K562 (cell line): ENCODE results near the gene SMG9. TPM values are rescaled to one million over a fixed set of nuclear protein-coding genes. Genes with fewer than 3 reads are reported as not detected.

Source experiments
- ASH1L ChIP-seq: fragments of 450-650 bp; IDR thresholded peaks from 2 replicates; pipeline ENCODE4 v1.6.1; 2018; ENCODE audit warnings: borderline replicate concordance, mild to moderate bottlenecking, low read depth; ENCODE audit not compliant: partially characterized antibody
- BDP1 ChIP-seq: IDR thresholded peaks from 3 replicates; pipeline ENCODE4 v1.6.1; 2011; ENCODE audit not compliant: insufficient read length, insufficient read depth
- CREM ChIP-seq: IDR thresholded peaks from 2 replicates; pipeline ENCODE4 v1.6.1; 2014; ENCODE audit warnings: antibody characterized with exemption, low read depth
- HDGF ChIP-seq: fragments of 450-650 bp; IDR thresholded peaks from 2 replicates; pipeline ENCODE4 v1.6.1; 2016
- LARP7 ChIP-seq: fragments of 450-650 bp; IDR thresholded peaks from 2 replicates; pipeline ENCODE4 v1.6.1; 2016
- NCOA2 ChIP-seq, 2 experiments: fragments of 450-650 bp; IDR thresholded peaks; 2 replicates each; pipeline ENCODE4 v1.6.1; 2018; ENCODE audit warnings: mild to moderate bottlenecking in 2 of 2, moderate library complexity in 1 of 2; ENCODE audit not compliant: partially characterized antibody in 2 of 2
- NCOA6 ChIP-seq: fragments of 450-650 bp; IDR thresholded peaks from 2 replicates; pipeline ENCODE4 v1.6.1; 2017; ENCODE audit warnings: mild to moderate bottlenecking
- NR0B1 ChIP-seq: fragments of 450-650 bp; IDR thresholded peaks from one replicate; pipeline ENCODE4 v1.6.1; 2018; ENCODE audit warnings: mild to moderate bottlenecking, moderate library complexity; ENCODE audit not compliant: partially characterized antibody
- PHF20 ChIP-seq: fragments of 450-650 bp; IDR thresholded peaks from 2 replicates; pipeline ENCODE4 v1.6.1; 2018; ENCODE audit not compliant: partially characterized antibody
- PHF8 ChIP-seq: fragments of 200-600 bp; sonication (generic); IDR thresholded peaks from 2 replicates; pipeline ENCODE4 v1.6.1; 2012; ENCODE audit warnings: mixed run types, mild to moderate bottlenecking, inconsistent platforms, low read length, moderate library complexity, borderline replicate concordance
- PRPF4 ChIP-seq: fragments of 200-400 bp; formaldehyde crosslinking; IDR thresholded peaks from one replicate; pipeline ENCODE4 v1.6.1; 2017; ENCODE audit warnings: low read length, low read depth, mild to moderate bottlenecking; ENCODE audit not compliant: insufficient read depth, poor library complexity, severe bottlenecking
- SNRNP70 ChIP-seq: fragments of 200-400 bp; formaldehyde crosslinking; optimal IDR thresholded peaks from 2 replicates; pipeline ENCODE3; 2017; ENCODE audit warnings: low read depth, low read length
- THRAP3 ChIP-seq: fragments of 450-650 bp; IDR thresholded peaks from 2 replicates; pipeline ENCODE4 v1.6.1; 2016; ENCODE audit warnings: mild to moderate bottlenecking, inconsistent platforms, borderline replicate concordance
- THRB ChIP-seq: fragments of 450-650 bp; formaldehyde crosslinking; conservative IDR thresholded peaks from 2 replicates; pipeline ENCODE4 v1.4.0; 2022; ENCODE audit warnings: mild to moderate bottlenecking, missing genetic modification characterization
- ZBTB33 ChIP-seq: sonication (generic); formaldehyde crosslinking; IDR thresholded peaks from 2 replicates; pipeline ENCODE4 v1.8.1; 2023; ENCODE audit warnings: mild to moderate bottlenecking, missing genetic modification reagents
- ZC3H8 ChIP-seq: fragments of 450-650 bp; IDR thresholded peaks from 2 replicates; pipeline ENCODE4 v1.6.1; 2017
- ZNF140 ChIP-seq: fragments of 250-450 bp; sonication (Bioruptor Pico); IDR thresholded peaks from 2 replicates; pipeline ENCODE4 v1.8.0; 2021; ENCODE audit warnings: moderate library complexity, mild to moderate bottlenecking, inconsistent platforms
- ZNF263 ChIP-seq: sonication (generic); formaldehyde crosslinking; IDR thresholded peaks from 2 replicates; pipeline ENCODE4 v1.8.0; 2022; ENCODE audit warnings: mild to moderate bottlenecking, missing genetic modification reagents, borderline replicate concordance
- ZNF277 ChIP-seq: fragments of 250-450 bp; sonication (Bioruptor Pico); IDR thresholded peaks from 2 replicates; pipeline ENCODE4 v1.8.0; 2022; ENCODE audit warnings: inconsistent platforms, mild to moderate bottlenecking, moderate library complexity, borderline replicate concordance
- ZNF282 ChIP-seq: sonication (generic); formaldehyde crosslinking; IDR thresholded peaks from 2 replicates; pipeline ENCODE4 v1.8.1; 2023; ENCODE audit warnings: missing genetic modification reagents
- ZNF316 ChIP-seq: fragments of 450-650 bp; IDR thresholded peaks from 2 replicates; pipeline ENCODE4 v1.6.1; 2016
- ZNF431 ChIP-seq: sonication (generic); formaldehyde crosslinking; IDR thresholded peaks from 2 replicates; pipeline ENCODE4 v1.8.0; 2022; ENCODE audit warnings: mild to moderate bottlenecking, missing genetic modification reagents
- ZNF764 ChIP-seq: fragments of 250-450 bp; sonication (Bioruptor Pico); IDR thresholded peaks from 2 replicates; pipeline ENCODE4 v1.4.0; 2020; ENCODE audit warnings: low read depth, mild to moderate bottlenecking, moderate library complexity
- ZNF766 ChIP-seq: fragments of 200-800 bp; sonication (Bioruptor generic); conservative IDR thresholded peaks from 2 replicates; pipeline ENCODE4 v1.6.1; 2016; ENCODE audit warnings: missing genetic modification characterization, missing compliant biosample characterization
- polyA plus RNA-seq, 8 experiments: library from polyadenylated mRNA; depleted of rRNA in 4 of 8; stranded (reverse) in 5 of 8; unstranded in 3 of 8; fragments of >200 nt; fragmentation: Nextera tagmentation in 2 of 8; fragmentation: Illumina TruSeq in 1 of 8; extraction: Ambion mirVana in 2 of 8; extraction: Trizol in 1 of 8; gene quantifications; 2 replicates each; pipeline versions ENCODE4 v1.2.1 to v1.2.3, GENCODE V29; 2011 to 2014; ENCODE audit warnings: inconsistent platforms in 1 of 8, missing spikeins in 1 of 8
- total RNA-seq, 7 experiments: library from RNA; depleted of rRNA in 6 of 7; stranded (reverse); fragments of >200 nt in 6 of 7; fragmentation: Illumina TruSeq in 2 of 7; extraction: Trizol in 2 of 7; gene quantifications; 2 replicates each; pipeline versions ENCODE4 v1.2.1 to v1.2.3, GENCODE V29; 2011 to 2021; ENCODE audit warnings: low replicate concordance in 1 of 7

SMG9 gene
- total and polyA plus RNA-seq, 9 of the 15 experiments (the other 6 are each of a cell fraction or from before 2014, with no cell fraction given), result 1.7 to 79.7 (median 40.2) TPM

GRCh38 chr19:43774103-43774939, 19.6 kb upstream of the SMG9 start (continued):
- TF ChIP-seq ZNF431, result peak; percentile 89
- TF ChIP-seq PHF20, result peak; percentile 71
- TF ChIP-seq THRB, result peak; percentile 70; the same call in 1 of the 2 replicates
- peak; percentile 88 for TF ChIP-seq ZBTB33
- TF ChIP-seq ZC3H8, result no peak
- TF ChIP-seq NR0B1, result no peak
- TF ChIP-seq THRAP3, result no peak
- peak; percentile 77; the same call in 1 of the 2 replicates for TF ChIP-seq NCOA6
- TF ChIP-seq ZNF140 (CRISPR knock-in tag), result no peak
- TF ChIP-seq HDGF, result no peak
- TF ChIP-seq ZNF316, result no peak
- TF ChIP-seq PRPF4, result no peak
- TF ChIP-seq ASH1L, result no peak
- TF ChIP-seq ZNF282, result no peak; the same call in 1 of the 2 replicates
- TF ChIP-seq SNRNP70, result no peak
- no peak for TF ChIP-seq LARP7
- peak; percentile 57; the same call in 1 of the 2 replicates for TF ChIP-seq PHF8
- TF ChIP-seq ZNF764 (CRISPR knock-in tag), result no peak
- no peak for TF ChIP-seq BDP1
- peak in 1 of 2 experiments; percentile 93 for TF ChIP-seq NCOA2 (IDR thresholded peaks at IDR 0.05; ENCODE audit: partially characterized antibody in 2 of 2)
- no peak for TF ChIP-seq ZNF277 (CRISPR knock-in tag)
- TF ChIP-seq ZNF766 (CRISPR knock-in tag), result peak; percentile 89
- TF ChIP-seq ZNF263 (CRISPR knock-in tag), result peak; percentile 64; the same call in 1 of the 2 replicates
- peak; percentile 86 for TF ChIP-seq CREM
